Measurements from ENCODE around the gene SHMT2.

GRCh38 chr12:57240066-57240921 lies 10.8 kb downstream of the SHMT2 start:
- TF ChIP-seq, protein P1, sequence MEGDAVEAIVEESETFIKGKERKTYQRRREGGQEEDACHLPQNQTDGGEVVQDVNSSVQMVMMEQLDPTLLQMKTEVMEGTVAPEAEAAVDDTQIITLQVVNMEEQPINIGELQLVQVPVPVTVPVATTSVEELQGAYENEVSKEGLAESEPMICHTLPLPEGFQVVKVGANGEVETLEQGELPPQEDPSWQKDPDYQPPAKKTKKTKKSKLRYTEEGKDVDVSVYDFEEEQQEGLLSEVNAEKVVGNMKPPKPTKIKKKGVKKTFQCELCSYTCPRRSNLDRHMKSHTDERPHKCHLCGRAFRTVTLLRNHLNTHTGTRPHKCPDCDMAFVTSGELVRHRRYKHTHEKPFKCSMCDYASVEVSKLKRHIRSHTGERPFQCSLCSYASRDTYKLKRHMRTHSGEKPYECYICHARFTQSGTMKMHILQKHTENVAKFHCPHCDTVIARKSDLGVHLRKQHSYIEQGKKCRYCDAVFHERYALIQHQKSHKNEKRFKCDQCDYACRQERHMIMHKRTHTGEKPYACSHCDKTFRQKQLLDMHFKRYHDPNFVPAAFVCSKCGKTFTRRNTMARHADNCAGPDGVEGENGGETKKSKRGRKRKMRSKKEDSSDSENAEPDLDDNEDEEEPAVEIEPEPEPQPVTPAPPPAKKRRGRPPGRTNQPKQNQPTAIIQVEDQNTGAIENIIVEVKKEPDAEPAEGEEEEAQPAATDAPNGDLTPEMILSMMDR (IDR thresholded peaks at IDR 0.05; ENCODE audit: insufficient read depth, low read depth, low read length) = no peak
- no peak for TF ChIP-seq EZH2 (IDR thresholded peaks at IDR 0.05; ENCODE audit: insufficient read depth, low read length)
